Measurements from ENCODE around the gene ZMYND11. TPM values are rescaled to one million over a fixed set of nuclear protein-coding genes. Genes with fewer than 3 reads are reported as not detected.

ZMYND11 gene
- total and polyA plus RNA-seq, 10 donors: 20.3 to 65.3 (median 51.6) TPM

GRCh38 chr10:112246-112645 lies 23.0 kb upstream of the ZMYND11 start:
- WGBS, 5 donors: 55 to 77% (median 69%) methylated on average over 3 of the region's 3 CpGs
- Histone ChIP-seq H3K27ac (no peak overlapping the region), H3K4me1 (no peaks in the 10 kb centered on the region), H3K9me3 (peaks cover 0 to 7% (median 2%) of the 10 kb centered on the region in 8 donors), H3K27me3 (replicated peaks in 1 of 7) (no peaks in the 10 kb centered on the region), H3K4me3 (no peak overlapping the region), H3K36me3 (no peaks in the 10 kb centered on the region)
- intact Hi-C loops (cut with DNase I; ENCODE audit: low total_unique reads): no loop called here
- DNase-seq: no peak
- no peak for TF ChIP-seq POLR2A (IDR thresholded peaks at IDR 0.05)
- no peak for TF ChIP-seq POLR2AphosphoS5 (IDR thresholded peaks at IDR 0.05)
- TF ChIP-seq CTCF (IDR thresholded peaks at IDR 0.05 in 8 of 11, conservative IDR thresholded peaks at IDR 0.05 in 3 of 11): no peak

DNA sequence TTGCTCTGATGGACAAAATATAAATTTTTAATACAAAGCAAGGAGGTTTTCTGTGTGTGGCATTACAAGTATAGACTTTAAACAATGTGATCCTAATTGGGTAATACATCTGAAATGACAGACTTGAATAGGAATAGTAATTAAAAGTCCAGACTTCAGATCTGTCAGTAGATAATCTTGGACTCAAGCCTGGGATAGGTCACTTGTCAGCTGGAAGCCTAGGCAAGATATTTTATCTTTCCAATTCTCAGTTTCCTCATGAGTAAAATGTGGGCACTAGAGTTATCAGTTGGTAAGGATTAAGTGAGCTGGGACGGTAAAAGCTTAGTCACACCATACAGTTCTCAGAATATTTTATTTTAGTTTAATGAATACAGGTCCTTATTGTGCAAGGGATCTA lies 10.4 kb upstream of the ZMYND11 start:
- no peak overlapping the region for H3K27ac ChIP-seq
- no peak overlapping the region for H3K4me3 ChIP-seq
- no peaks in the 10 kb centered on the region for H3K9me3 ChIP-seq
- TF ChIP-seq CTCF (IDR thresholded peaks at IDR 0.05 in 8 of 11, conservative IDR thresholded peaks at IDR 0.05 in 3 of 11) (no peak), POLR2AphosphoS5 (IDR thresholded peaks at IDR 0.05) (no peak), POLR2A (IDR thresholded peaks at IDR 0.05) (no peak)
- intact Hi-C loops (cut with DNase I; ENCODE audit: low total_unique reads): no loop called here
- H3K27me3 ChIP-seq (replicated peaks in 1 of 7): peaks cover 0 to 35% (median 0%) of the 10 kb centered on the region in 7 donors
- H3K36me3 ChIP-seq: no peaks in the 10 kb centered on the region
- 80 to 96% (median 93%) methylated on average over 1 of the region's 1 CpG for WGBS, 5 donors
- peaks cover 0 to 34% (median 19%) of the 10 kb centered on the region in 6 donors for H3K4me1 ChIP-seq
- no peak for DNase-seq

GRCh38 chr10:127612-128432 lies 7.4 kb upstream of the ZMYND11 start:
- H3K4me3 ChIP-seq: peak overlapping the region in 4 of 8 donors; percentile 23 to 58 (median 32)
- peak overlapping the region in 6 of 8 donors; percentile 6 to 76 (median 58) for H3K27ac ChIP-seq
- no peaks in the 10 kb centered on the region for H3K9me3 ChIP-seq
- WGBS, 5 donors: 16 to 23% (median 20%) methylated on average over 9 of the region's 9 CpGs
- intact Hi-C loops (cut with DNase I; ENCODE audit: low total_unique reads): no loop called here
- H3K27me3 ChIP-seq (replicated peaks in 1 of 7): peaks cover 0 to 38% (median 0%) of the 10 kb centered on the region in 7 donors
- TF ChIP-seq POLR2A (IDR thresholded peaks at IDR 0.05) (no peak), POLR2AphosphoS5 (IDR thresholded peaks at IDR 0.05) (peak in 1 of 3 donors; percentile 49)
- H3K36me3 ChIP-seq: no peaks in the 10 kb centered on the region
- peaks cover 0 to 43% (median 20%) of the 10 kb centered on the region in 6 donors for H3K4me1 ChIP-seq
- no peak for DNase-seq

DNA sequence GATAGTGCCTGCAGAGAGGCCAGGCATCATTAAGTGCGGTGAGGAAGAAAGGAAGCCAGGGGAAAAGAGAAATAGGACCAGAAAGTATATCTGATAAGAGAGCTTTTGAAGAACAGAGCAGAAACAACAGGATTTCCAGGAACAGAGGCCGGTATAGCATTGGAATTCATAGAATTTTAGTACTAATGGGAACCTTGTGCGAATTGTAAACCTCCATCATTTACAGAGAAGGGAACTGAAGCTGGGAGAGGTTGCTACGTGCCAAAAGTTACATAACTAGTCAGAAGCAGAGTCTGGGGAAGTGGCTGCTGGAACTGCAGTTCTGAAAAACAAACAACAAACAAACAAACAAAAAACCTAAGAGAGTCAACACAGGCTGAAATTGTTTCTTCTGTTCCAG lies 5.4 kb upstream of the ZMYND11 start:
- H3K9me3 ChIP-seq: no peaks in the 10 kb centered on the region
- no peaks in the 10 kb centered on the region for H3K36me3 ChIP-seq
- no peak for TF ChIP-seq CTCF (IDR thresholded peaks at IDR 0.05 in 8 of 11, conservative IDR thresholded peaks at IDR 0.05 in 3 of 11)
- no peak for TF ChIP-seq POLR2AphosphoS5 (IDR thresholded peaks at IDR 0.05)
- TF ChIP-seq POLR2A (IDR thresholded peaks at IDR 0.05): no peak
- H3K27ac ChIP-seq: no peak overlapping the region
- intact Hi-C loops (cut with DNase I; ENCODE audit: low total_unique reads): no loop called here
- peaks cover 9 to 61% (median 33%) of the 10 kb centered on the region in 6 donors for H3K4me1 ChIP-seq
- peaks cover 0 to 44% (median 0%) of the 10 kb centered on the region in 7 donors for H3K27me3 ChIP-seq (replicated peaks in 1 of 7)
- DNase-seq: no peak
- H3K4me3 ChIP-seq: no peak overlapping the region
- 24 to 40% (median 37%) methylated on average over 4 of the region's 4 CpGs for WGBS, 5 donors
